GM12878 (cell line): Measurements from ENCODE around the gene XPO6. TPM values are rescaled to one million over a fixed set of nuclear protein-coding genes. Genes with fewer than 3 reads are reported as not detected.

Source experiments
- ASH2L ChIP-seq: fragments of 300-600, 200-600 bp; sonication (generic); IDR thresholded peaks from 2 replicates; pipeline ENCODE4 v1.6.1; 2017; ENCODE audit warnings: low read depth, mild to moderate bottlenecking, borderline replicate concordance
- BHLHE40 ChIP-seq, 2 experiments: fragments of 450-650 bp in 1 of 2; IDR thresholded peaks; 2 replicates each; pipeline ENCODE4 v1.6.1; 2011 to 2017; ENCODE audit warnings: low read depth in 2 of 2, borderline replicate concordance in 1 of 2, improper control_type of control experiment in 1 of 2, low read length in 1 of 2, mild to moderate bottlenecking in 1 of 2
- CEBPB ChIP-seq, 2 experiments: fragments of 150-350 bp in 1 of 2; IDR thresholded peaks; 2 replicates each; pipeline ENCODE4 v1.6.1; 2012 to 2014; ENCODE audit warnings: low read depth in 2 of 2, low read length in 2 of 2, borderline replicate concordance in 1 of 2, inconsistent platforms in 1 of 2
- EGR1 ChIP-seq, 2 experiments: IDR thresholded peaks; 1 replicate in 1 of 2; 2 replicates in 1 of 2; pipeline ENCODE4 v1.6.1; 2011 to 2012; ENCODE audit warnings: low read depth in 2 of 2, low read length in 2 of 2, borderline replicate concordance in 1 of 2, mild to moderate bottlenecking in 1 of 2, moderate library complexity in 1 of 2
- ETV6 ChIP-seq, 2 experiments: fragments of 450-650 bp in 1 of 2; IDR thresholded peaks in 1 of 2; conservative IDR thresholded peaks in 1 of 2; 2 replicates each; pipeline ENCODE4 v1.6.1; 2014; ENCODE audit warnings: antibody characterized with exemption in 1 of 2, borderline replicate concordance in 1 of 2, low read depth in 1 of 2, mild to moderate bottlenecking in 1 of 2, moderate library complexity in 1 of 2
- EZH2 ChIP-seq: IDR thresholded peaks from 2 replicates; pipeline ENCODE4 v1.6.1; 2012; ENCODE audit warnings: low read depth, mild to moderate bottlenecking, control low read depth, inconsistent platforms, low read length, borderline replicate concordance; ENCODE audit not compliant: control insufficient read depth
- LARP7 ChIP-seq: fragments of 450-650 bp; IDR thresholded peaks from 2 replicates; pipeline ENCODE4 v1.6.1; 2017; ENCODE audit warnings: mild to moderate bottlenecking
- MTA3 ChIP-seq: IDR thresholded peaks from 2 replicates; pipeline ENCODE4 v1.6.1; 2012; ENCODE audit warnings: low read length, inconsistent platforms, borderline replicate concordance
- POLR2AphosphoS5 ChIP-seq: IDR thresholded peaks from 2 replicates; pipeline ENCODE4 v1.6.1; 2011; ENCODE audit warnings: mild to moderate bottlenecking, low read length, inconsistent platforms
- RB1 ChIP-seq: fragments of 450-650 bp; formaldehyde crosslinking; IDR thresholded peaks from 2 replicates; pipeline ENCODE4 v1.6.1; 2017; ENCODE audit warnings: mild to moderate bottlenecking, borderline replicate concordance
- RUNX3 ChIP-seq: IDR thresholded peaks from 2 replicates; pipeline ENCODE4 v1.6.1; 2012; ENCODE audit warnings: low read length, inconsistent platforms
- SMAD1 ChIP-seq: fragments of 450-650 bp; IDR thresholded peaks from 2 replicates; pipeline ENCODE4 v1.6.1; 2018; ENCODE audit warnings: mild to moderate bottlenecking, low read depth; ENCODE audit not compliant: partially characterized antibody
- SMC3 ChIP-seq: IDR thresholded peaks from 2 replicates; pipeline ENCODE4 v1.6.1; 2011; ENCODE audit warnings: low read length, improper control_type of control experiment, borderline replicate concordance
- SPI1 ChIP-seq: IDR thresholded peaks from 2 replicates; pipeline ENCODE4 v1.6.1; 2011; ENCODE audit warnings: low read depth, mild to moderate bottlenecking, low read length, moderate library complexity, borderline replicate concordance; ENCODE audit not compliant: insufficient read depth
- ZNF217 ChIP-seq: fragments of 450-650 bp; IDR thresholded peaks from 2 replicates; pipeline ENCODE4 v1.6.1; 2017; ENCODE audit warnings: antibody characterized with exemption, mild to moderate bottlenecking
- polyA plus RNA-seq, 11 experiments: library from polyadenylated mRNA; depleted of rRNA in 4 of 11; unstranded in 6 of 11; stranded (reverse) in 5 of 11; fragments of >200 nt; fragmentation: Nextera tagmentation in 4 of 11; fragmentation: Illumina TruSeq in 1 of 11; extraction: Ambion mirVana in 4 of 11; extraction: Trizol in 1 of 11; gene quantifications; 1 replicate in 1 of 11; 2 replicates in 10 of 11; pipeline versions ENCODE4 v1.2.1 to v1.2.3, GENCODE V29; 2011 to 2016; ENCODE audit warnings: inconsistent platforms in 2 of 11, missing spikeins in 2 of 11, low read depth in 1 of 11
- total RNA-seq, 4 experiments: library from RNA; depleted of rRNA in 3 of 4; stranded (reverse); fragments of >200 nt in 3 of 4; fragmentation: Illumina TruSeq in 1 of 4; extraction: Trizol in 1 of 4; gene quantifications; 2 replicates each; pipeline versions ENCODE4 v1.2.1 to v1.2.3, GENCODE V29; 2013 to 2021
- TF ChIP-seq, protein P1 (sequence below): fragments of 450-650 bp; IDR thresholded peaks from 2 replicates; pipeline ENCODE4 v1.6.1; 2016; ENCODE audit warnings: mild to moderate bottlenecking

The XPO6 gene
- total and polyA plus RNA-seq, 10 of the 15 experiments (the other 5 are each of a cell fraction or from before 2014, with no cell fraction given) = 9.9 to 246 (median 110) TPM

DNA sequence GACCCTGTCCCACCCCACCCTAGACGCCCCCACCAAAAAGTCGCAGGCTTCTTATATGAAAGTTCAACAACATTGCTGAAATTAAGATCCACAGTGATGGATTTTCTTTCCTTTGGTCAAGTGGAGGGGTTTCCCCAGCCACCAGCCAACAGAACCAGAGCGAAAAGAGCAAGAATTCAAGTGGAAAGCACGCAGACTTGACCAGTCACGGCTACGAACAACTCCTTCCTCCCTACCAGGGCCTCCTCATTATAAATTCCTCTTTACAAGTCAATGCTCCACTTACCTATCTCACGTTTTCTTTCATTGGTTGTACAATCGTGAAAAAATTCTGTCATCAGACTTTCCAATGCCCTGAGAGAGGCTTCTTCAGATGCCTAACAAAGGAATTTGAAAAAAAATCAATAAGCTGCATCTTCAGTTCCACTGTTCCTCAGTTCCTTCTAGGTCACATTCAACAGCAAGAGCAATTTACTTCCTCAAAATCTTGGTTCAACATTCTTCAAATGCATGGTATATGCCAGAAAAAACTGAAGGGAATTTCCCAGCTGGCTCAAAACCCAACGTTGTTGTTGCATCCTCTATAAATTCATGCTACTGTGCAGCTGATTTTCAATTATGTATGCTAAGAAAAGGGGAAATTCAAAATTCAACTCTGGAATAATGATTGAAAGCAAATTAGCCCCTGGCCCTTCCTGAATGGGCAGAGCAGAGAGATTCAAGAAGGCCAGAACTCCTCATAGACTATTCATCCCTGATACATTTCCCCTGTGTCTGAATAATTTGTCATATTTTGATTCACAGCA, 30.9 kb downstream of the XPO6 start (continued):
- TF ChIP-seq, protein P1, sequence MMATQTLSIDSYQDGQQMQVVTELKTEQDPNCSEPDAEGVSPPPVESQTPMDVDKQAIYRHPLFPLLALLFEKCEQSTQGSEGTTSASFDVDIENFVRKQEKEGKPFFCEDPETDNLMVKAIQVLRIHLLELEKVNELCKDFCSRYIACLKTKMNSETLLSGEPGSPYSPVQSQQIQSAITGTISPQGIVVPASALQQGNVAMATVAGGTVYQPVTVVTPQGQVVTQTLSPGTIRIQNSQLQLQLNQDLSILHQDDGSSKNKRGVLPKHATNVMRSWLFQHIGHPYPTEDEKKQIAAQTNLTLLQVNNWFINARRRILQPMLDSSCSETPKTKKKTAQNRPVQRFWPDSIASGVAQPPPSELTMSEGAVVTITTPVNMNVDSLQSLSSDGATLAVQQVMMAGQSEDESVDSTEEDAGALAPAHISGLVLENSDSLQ = no peak
- TF ChIP-seq EGR1 (IDR thresholded peaks at IDR 0.05; ENCODE audit: borderline replicate concordance in 1 of 2, low read depth in 2 of 2, low read length in 2 of 2) (no peak), RUNX3 (peak; percentile 29), POLR2AphosphoS5 (no peak), CEBPB (IDR thresholded peaks at IDR 0.05; ENCODE audit: borderline replicate concordance in 1 of 2, low read depth in 2 of 2, low read length in 2 of 2) (no peak), RB1 (no peak), ZNF217 (no peak), EZH2 (no peak), ETV6 (conservative IDR thresholded peaks at IDR 0.05 in 1 of 2, IDR thresholded peaks at IDR 0.05 in 1 of 2; ENCODE audit: borderline replicate concordance in 1 of 2, low read depth in 1 of 2) (no peak), MTA3 (no peak), SMC3 (peak; percentile 18; the same call in 1 of the 2 replicates), LARP7 (no peak), SMAD1 (no peak), BHLHE40 (IDR thresholded peaks at IDR 0.05; ENCODE audit: borderline replicate concordance in 1 of 2, low read depth in 2 of 2, low read length in 1 of 2) (peak in 1 of 2 experiments; percentile 29; a peak in 2 of 4 replicates), SPI1 (0 out of 2 replicates have a peak, but pooled peaks have one; percentile 5), ASH2L (no peak)
